GM18505 (cell line): ENCODE measurements around the gene RGS10.

ENCODE experiments used
- ATAC-seq: cut with Tn5 transposase; IDR thresholded peaks from one replicate; pipeline ENCODE4 v1.9.1; 2021; ENCODE audit not compliant: unreplicated experiment
- POLR2A ChIP-seq: IDR thresholded peaks from 4 replicates; pipeline ENCODE4 v1.6.1; 2011; ENCODE audit warnings: borderline replicate concordance; ENCODE audit not compliant: insufficient read depth, insufficient read length; ENCODE audit errors: extremely low read depth

RGS10 gene

DNA sequence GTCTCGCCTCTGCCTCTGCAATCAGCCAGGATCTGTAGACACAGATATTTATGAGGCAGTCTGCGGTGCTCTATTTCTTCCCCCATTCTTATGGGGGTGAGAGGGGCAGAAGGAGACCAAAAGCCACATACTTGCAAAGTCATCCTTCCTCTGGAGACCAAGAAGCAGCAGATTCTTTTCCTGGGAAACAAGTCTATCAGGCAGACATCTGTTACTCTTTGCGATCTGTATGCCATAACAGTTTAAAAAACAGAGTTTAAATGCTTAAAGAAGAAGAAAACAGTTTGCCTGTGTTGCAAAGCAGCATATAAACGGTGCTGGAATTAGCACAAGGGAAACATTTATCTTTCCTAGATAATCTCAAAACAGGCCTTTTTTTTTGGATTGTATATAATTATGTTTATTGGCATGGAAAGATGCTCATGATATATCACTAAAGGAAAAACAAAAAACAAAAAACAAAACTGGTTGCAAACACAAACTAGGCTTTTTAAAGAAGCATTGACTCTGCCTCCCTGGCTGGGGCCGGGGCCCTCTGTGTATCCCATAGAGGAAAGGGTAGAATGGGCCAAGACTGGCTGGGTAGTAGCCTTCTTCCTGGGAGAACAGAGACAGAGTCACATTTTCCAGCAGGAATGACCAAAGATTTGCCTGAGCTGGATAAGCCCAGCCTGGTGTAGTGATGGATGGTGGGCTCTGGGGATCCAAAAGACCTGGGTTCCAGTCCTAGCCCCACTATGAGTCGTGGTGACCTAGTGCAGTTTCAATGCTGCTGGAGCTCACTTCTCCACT, 50.4 kb downstream of the RGS10 start:
- TF ChIP-seq POLR2A = no peak
- no peak for ATAC-seq

DNA sequence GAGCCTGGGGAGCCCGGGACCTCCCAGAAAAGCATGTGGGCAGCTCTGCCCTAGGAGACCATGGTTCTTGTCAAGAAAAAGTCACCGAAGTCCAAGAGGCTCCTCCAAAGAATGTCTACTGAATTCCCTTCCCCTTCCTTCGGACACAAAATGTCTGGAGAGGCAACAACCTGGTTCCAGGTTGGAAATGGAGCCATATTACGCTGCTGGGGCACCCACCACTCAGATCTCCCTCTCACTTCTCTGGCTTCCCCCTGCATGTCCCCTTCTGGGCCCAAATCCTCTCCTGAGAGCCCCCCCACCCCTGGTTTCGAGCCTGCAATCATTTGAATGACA, 52.6 kb downstream of the RGS10 start:
- no peak for ATAC-seq
- TF ChIP-seq POLR2A = no peak

- no peak for ATAC-seq
- TF ChIP-seq POLR2A = no peak
These were observed 53.8 kb downstream of the RGS10 start for GRCh38 chr10:119488675-119489074.

GRCh38 chr10:119483839-119484238, 58.7 kb downstream of the RGS10 start:
- no peak for ATAC-seq
- no peak for TF ChIP-seq POLR2A

GRCh38 chr10:119483001-119483400, 59.5 kb downstream of the RGS10 start:
- no peak for ATAC-seq
- TF ChIP-seq POLR2A = no peak

DNA sequence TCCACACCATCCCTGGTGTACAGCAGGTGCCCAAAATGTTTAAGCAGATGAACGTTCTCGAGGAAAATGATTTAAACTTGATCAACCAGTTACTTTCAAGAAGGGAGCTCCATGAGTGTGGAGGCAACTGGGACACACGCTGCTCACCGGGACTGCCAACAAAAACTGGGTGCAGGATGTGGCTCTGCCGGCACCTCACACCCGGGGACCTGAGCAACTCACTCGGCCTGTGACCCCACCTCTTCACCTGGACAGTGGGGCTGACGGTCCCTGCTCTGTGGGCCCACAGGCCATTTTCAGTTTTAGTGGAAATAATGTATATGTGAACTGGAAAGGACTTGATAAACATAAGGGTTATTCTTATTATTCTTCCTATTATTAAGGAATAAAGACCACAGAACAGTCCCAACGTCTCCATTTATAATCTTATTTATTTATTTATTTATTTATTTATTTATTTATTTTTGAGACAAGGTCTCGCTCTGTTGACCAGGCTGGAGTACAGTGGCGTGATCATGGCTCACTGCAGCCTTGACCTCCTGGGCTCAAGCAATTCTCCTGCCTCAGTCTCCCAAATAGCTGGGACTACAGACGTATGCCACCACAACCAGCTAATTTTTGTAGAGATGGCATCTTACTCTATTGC, 60.6 kb downstream of the RGS10 start:
- no peak for TF ChIP-seq POLR2A
- no peak for ATAC-seq

GRCh38 chr10:119480667-119481066, 61.9 kb downstream of the RGS10 start:
- ATAC-seq = no peak
- TF ChIP-seq POLR2A = no peak

GRCh38 chr10:119479532-119479931, 63.0 kb downstream of the RGS10 start:
- TF ChIP-seq POLR2A = no peak
- no peak for ATAC-seq

DNA sequence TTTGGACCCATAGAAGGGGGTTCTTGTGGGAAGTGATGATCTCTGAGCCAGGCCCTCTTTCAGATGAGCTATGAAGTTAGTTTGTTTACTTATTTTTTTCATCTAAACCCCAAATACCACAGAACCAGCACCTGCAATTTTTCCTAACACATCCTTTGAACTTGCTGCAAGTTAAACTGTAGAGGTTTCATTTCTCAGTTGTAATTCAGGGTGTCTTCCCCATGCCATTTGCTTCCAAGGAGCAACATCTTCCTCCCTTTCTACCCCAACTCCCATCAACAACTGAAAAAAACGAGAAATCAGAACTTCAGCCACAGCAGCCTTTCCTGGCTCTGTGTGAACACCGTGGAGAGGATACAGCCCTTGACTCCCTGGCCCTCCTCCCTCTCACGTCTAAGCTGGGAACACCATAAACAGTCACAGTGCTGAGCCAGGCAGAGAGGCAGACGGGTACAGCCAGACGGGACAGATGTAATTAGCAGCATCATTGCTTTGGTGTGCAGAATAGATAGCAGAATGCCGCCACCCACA, 63.6 kb downstream of the RGS10 start:
- ATAC-seq = peak; percentile 4
- no peak for TF ChIP-seq POLR2A

- ATAC-seq = peak; percentile 82
- TF ChIP-seq POLR2A = no peak
These were observed 64.3 kb downstream of the RGS10 start for GRCh38 chr10:119478111-119478802.

GRCh38 chr10:119477444-119477843, 65.1 kb downstream of the RGS10 start:
- ATAC-seq = no peak
- TF ChIP-seq POLR2A = no peak

- ATAC-seq = no peak
These were observed 67.9 kb downstream of the RGS10 start for GRCh38 chr10:119474606-119475005.

DNA sequence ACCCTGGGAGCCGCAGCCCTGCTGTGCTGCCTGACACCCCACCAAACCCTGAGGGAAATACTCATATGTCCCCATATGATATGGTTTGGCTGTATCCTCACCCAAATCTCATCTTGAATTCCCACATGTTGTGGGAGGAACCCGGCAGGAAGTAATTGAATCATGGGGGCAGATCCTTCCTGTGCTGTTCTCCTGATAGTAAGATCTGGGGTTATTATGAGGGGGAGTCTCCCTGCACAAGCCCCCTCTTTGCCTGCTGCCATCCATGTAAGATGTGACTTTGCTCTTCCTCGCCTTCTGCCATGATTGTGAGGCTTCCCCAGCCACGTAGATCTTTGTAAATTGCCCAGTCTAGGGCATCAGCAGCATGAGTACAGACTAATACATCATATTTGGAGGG, 68.7 kb downstream of the RGS10 start:
- no peak for TF ChIP-seq POLR2A
- ATAC-seq = no peak

More at GRCh38 chr10:119474606-119475005, 67.9 kb downstream of the RGS10 start:
- no peak for TF ChIP-seq POLR2A

- no peak for TF ChIP-seq POLR2A
- ATAC-seq = no peak
These were observed 71.4 kb downstream of the RGS10 start for GRCh38 chr10:119470920-119471702.

- TF ChIP-seq POLR2A = no peak
- ATAC-seq = no peak
These were observed 72.7 kb downstream of the RGS10 start for GRCh38 chr10:119469846-119470245.
